SU-DHL-6 (cell line): ENCODE data around the gene TRPM3.

Experiments used
- H2AFZ ChIP-seq: fragments of 200-600 bp; sonication (generic); 2 replicates; pipeline ENCODE4 v1.6.1; 2014; ENCODE audit warnings: low read depth, mild to moderate bottlenecking, moderate library complexity, mixed read lengths, antibody characterized with exemption, low read length; ENCODE audit not compliant: severe bottlenecking
- H3F3A ChIP-seq: fragments of 200-600 bp; shearing (Covaris generic); 2 replicates; pipeline ENCODE4 v1.6.0; 2016; ENCODE audit warnings: antibody characterized with exemption, mild to moderate bottlenecking; ENCODE audit not compliant: insufficient read depth
- H3K27ac ChIP-seq: fragments of 200-600 bp; sonication (generic); 2 replicates; pipeline ENCODE4 v1.5.1; 2016; ENCODE audit warnings: low read depth, mild to moderate bottlenecking, low read length, moderate library complexity, mixed read lengths
- H3K27me3 ChIP-seq: fragments of 200-600 bp; sonication (generic), shearing (Covaris generic); 2 replicates; pipeline ENCODE4 v1.6.0; 2014; ENCODE audit warnings: mild to moderate bottlenecking, low read length
- H3K36me3 ChIP-seq: fragments of 200-600 bp; sonication (generic); 2 replicates; pipeline ENCODE4 v1.6.1; 2014; ENCODE audit warnings: mild to moderate bottlenecking, low read length, mixed read lengths
- H3K4me2 ChIP-seq: fragments of 300-600, 200-600 bp; shearing (Covaris generic), sonication (generic); 2 replicates; pipeline ENCODE4 v1.6.0; 2014; ENCODE audit warnings: low read length, low read depth, mild to moderate bottlenecking; ENCODE audit not compliant: poor library complexity, severe bottlenecking
- H3K4me3 ChIP-seq: fragments of 200-600 bp; sonication (generic); 2 replicates; pipeline ENCODE4 v1.5.1; 2014; ENCODE audit warnings: antibody characterized with exemption, low read length, mild to moderate bottlenecking, mixed read lengths; ENCODE audit not compliant: insufficient read depth, poor library complexity, severe bottlenecking
- H3K79me2 ChIP-seq: fragments of 200-600 bp; sonication (generic); 2 replicates; pipeline ENCODE4 v1.6.1; 2014; ENCODE audit warnings: mild to moderate bottlenecking, low read length, moderate library complexity; ENCODE audit not compliant: insufficient read depth
- H3K9ac ChIP-seq: fragments of 200-600 bp; sonication (generic); 2 replicates; pipeline ENCODE4 v1.7.0; 2014; ENCODE audit warnings: mild to moderate bottlenecking, low read length
- H3K9me2 ChIP-seq: fragments of 200-600 bp; sonication (generic); replicated peaks from 2 replicates; pipeline ENCODE4 v1.6.1; 2014; ENCODE audit warnings: low read length; ENCODE audit not compliant: insufficient read depth
- H3K9me3 ChIP-seq: fragments of 200-600 bp; sonication (generic); 2 replicates; pipeline ENCODE4 v1.6.1; 2014; ENCODE audit warnings: low read length, mixed read lengths; ENCODE audit not compliant: insufficient read depth
- H4K20me1 ChIP-seq: fragments of 200-600 bp; sonication (generic); 2 replicates; pipeline ENCODE4 v1.6.1; 2014; ENCODE audit warnings: low read depth, mild to moderate bottlenecking, antibody characterized with exemption, low read length, moderate library complexity, mixed read lengths
- CTCF ChIP-seq: fragments of 200-600 bp; sonication (generic); IDR thresholded peaks from one replicate; pipeline ENCODE4 v1.5.1; 2017; ENCODE audit warnings: antibody characterized with exemption, mild to moderate bottlenecking, low read length, moderate library complexity; ENCODE audit not compliant: insufficient read depth, poor library complexity, severe bottlenecking
- EZH2phosphoT487 ChIP-seq: fragments of 200-600 bp; sonication (generic), shearing (Covaris generic); conservative IDR thresholded peaks from 2 replicates; pipeline ENCODE4 v1.6.1; 2018; ENCODE audit warnings: mild to moderate bottlenecking, antibody characterized with exemption, low read length, moderate library complexity, mixed read lengths

Gene TRPM3

GRCh38 chr9:70488793-70489105 is 632.7 kb downstream of the TRPM3 start:
- Histone ChIP-seq H3K9me3 (no peaks in the 10 kb centered on the region), H3K36me3 (no peaks in the 10 kb centered on the region), H4K20me1 (no peaks in the 10 kb centered on the region), H3K4me2 (no peak overlapping the region), H3K27me3 (no peaks in the 10 kb centered on the region), H3F3A (no peaks in the 10 kb centered on the region), H3K27ac (no peak overlapping the region), H3K9me2 (no peaks in the 10 kb centered on the region), H3K4me3 (no peak overlapping the region), H3K9ac (no peak overlapping the region), H2AFZ (no peak overlapping the region), H3K79me2 (no peaks in the 10 kb centered on the region)
- no peak for TF ChIP-seq CTCF
- no peak for TF ChIP-seq EZH2phosphoT487

DNA sequence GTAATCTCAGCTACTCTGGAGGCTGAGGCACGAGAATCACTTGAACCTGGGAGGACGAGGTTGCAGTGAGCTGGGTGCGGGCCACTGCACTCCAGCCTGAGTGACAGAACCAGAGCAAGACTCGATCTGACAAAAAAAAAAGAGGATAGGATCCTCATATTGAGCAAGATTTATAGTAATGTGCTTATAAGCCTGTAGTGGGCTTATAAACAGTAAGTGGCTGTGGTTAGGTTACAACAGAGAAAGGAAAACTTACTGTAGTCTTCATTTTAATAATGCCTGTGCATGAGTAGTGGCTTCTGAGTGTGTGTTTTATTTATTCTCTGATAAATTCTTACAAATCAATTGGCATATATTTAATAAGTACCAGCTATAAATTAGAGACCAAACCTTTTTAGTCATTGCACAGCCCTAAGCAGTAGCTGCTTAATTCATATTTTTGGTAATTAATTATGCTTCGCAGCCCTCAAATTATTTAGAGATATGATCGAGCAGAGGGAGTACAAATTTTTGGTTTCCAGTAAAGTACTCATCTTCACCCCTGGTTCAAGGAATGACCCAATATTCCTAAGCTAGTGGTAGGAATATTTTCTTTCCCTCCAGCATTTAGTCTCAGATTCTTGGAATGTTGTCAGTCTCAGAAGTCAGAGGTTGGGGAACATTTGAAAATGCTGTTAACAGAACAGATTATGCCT is 633.2 kb downstream of the TRPM3 start:
- H3K9ac ChIP-seq = no peak overlapping the region
- no peaks in the 10 kb centered on the region for H3K36me3 ChIP-seq
- no peaks in the 10 kb centered on the region for H3K9me3 ChIP-seq
- H3K4me2 ChIP-seq = no peak overlapping the region
- no peaks in the 10 kb centered on the region for H3K9me2 ChIP-seq
- H4K20me1 ChIP-seq = no peaks in the 10 kb centered on the region
- no peak for TF ChIP-seq EZH2phosphoT487
- no peak for TF ChIP-seq CTCF
- no peak overlapping the region for H2AFZ ChIP-seq
- H3K4me3 ChIP-seq = no peak overlapping the region
- H3K27ac ChIP-seq = no peak overlapping the region
- H3K79me2 ChIP-seq = no peaks in the 10 kb centered on the region
- no peaks in the 10 kb centered on the region for H3F3A ChIP-seq
- no peaks in the 10 kb centered on the region for H3K27me3 ChIP-seq

GRCh38 chr9:70486127-70486526 is 635.3 kb downstream of the TRPM3 start:
- H3F3A ChIP-seq = no peaks in the 10 kb centered on the region
- no peak overlapping the region for H2AFZ ChIP-seq
- TF ChIP-seq CTCF = no peak
- TF ChIP-seq EZH2phosphoT487 = no peak
- no peaks in the 10 kb centered on the region for H3K9me2 ChIP-seq
- H3K27me3 ChIP-seq = no peaks in the 10 kb centered on the region
- no peak overlapping the region for H3K4me2 ChIP-seq
- H3K9me3 ChIP-seq = no peaks in the 10 kb centered on the region
- no peak overlapping the region for H3K27ac ChIP-seq
- no peaks in the 10 kb centered on the region for H4K20me1 ChIP-seq
- H3K4me3 ChIP-seq = no peak overlapping the region
- no peaks in the 10 kb centered on the region for H3K79me2 ChIP-seq
- no peak overlapping the region for H3K9ac ChIP-seq
- no peaks in the 10 kb centered on the region for H3K36me3 ChIP-seq
